22Rv1 (cell line): Measurements from ENCODE around the gene TMEM120A.
A peak's percentile ranks its signal among the peaks of the same experiment; 100 is the strongest.

ENCODE experiments used
- H3K27ac ChIP-seq: fragments of 450-650 bp; 2 replicates; pipeline ENCODE4 v1.5.1; 2017
- CTCF ChIP-seq: fragments of 450-650 bp; IDR thresholded peaks from 2 replicates; pipeline ENCODE4 v1.5.1; 2017; ENCODE audit warnings: mild to moderate bottlenecking
- ZFX ChIP-seq: fragments of 450-650 bp; IDR thresholded peaks from 2 replicates; pipeline ENCODE4 v1.6.1; 2017; ENCODE audit warnings: antibody characterized with exemption, borderline replicate concordance

TMEM120A gene

GRCh38 chr7:75979759-75980429 lies 14.5 kb downstream of the TMEM120A start:
- peak overlapping the region; percentile 30; the same call in 1 of the 2 replicates for H3K27ac ChIP-seq
- TF ChIP-seq CTCF (no peak), ZFX (no peak)

GRCh38 chr7:75977743-75978142 lies 16.7 kb downstream of the TMEM120A start:
- no peak for TF ChIP-seq ZFX
- H3K27ac ChIP-seq: peak overlapping the region; percentile 10; the same call in 1 of the 2 replicates

GRCh38 chr7:75971961-75972763 lies 22.2 kb downstream of the TMEM120A start:
- TF ChIP-seq ZFX (no peak), CTCF (no peak)
- H3K27ac ChIP-seq: no peak overlapping the region

- H3K27ac ChIP-seq: no peak overlapping the region
These were observed 23.0 kb downstream of the TMEM120A start for GRCh38 chr7:75971309-75971960.

GRCh38 chr7:75969704-75970498 lies 24.5 kb downstream of the TMEM120A start:
- peak overlapping the region; percentile 40 for H3K27ac ChIP-seq
- TF ChIP-seq CTCF (no peak), ZFX (no peak)

More at GRCh38 chr7:75971309-75971960, 23.0 kb downstream of the TMEM120A start:
- TF ChIP-seq ZFX: no peak
- TF ChIP-seq CTCF: no peak

GRCh38 chr7:75969182-75969581 lies 25.2 kb downstream of the TMEM120A start:
- H3K27ac ChIP-seq: peak overlapping the region; percentile 40
- TF ChIP-seq ZFX (no peak), CTCF (no peak)

GRCh38 chr7:75968561-75969001 lies 25.8 kb downstream of the TMEM120A start:
- peak overlapping the region; percentile 40 for H3K27ac ChIP-seq
- TF ChIP-seq CTCF (no peak), ZFX (no peak)
